Glutamatergic neuron (in vitro differentiated cells): ENCODE data around the gene ATP11A. TPM values are rescaled to one million over a fixed set of nuclear protein-coding genes. Genes with fewer than 3 reads are reported as not detected.

Experiments used
- DNase-seq: peaks from one replicate; pipeline ENCODE4 v3.0.0; 2022
- H3K27ac Mint-ChIP-seq: one replicate; pipeline ENCODE4 v1.8.0; 2020; ENCODE audit warnings: mild to moderate bottlenecking, mixed read lengths, inconsistent platforms; ENCODE audit not compliant: unreplicated experiment
- H3K27me3 Mint-ChIP-seq: one replicate; pipeline ENCODE4 v1.8.0; 2020; ENCODE audit warnings: mild to moderate bottlenecking, moderate library complexity, mixed read lengths, inconsistent platforms; ENCODE audit not compliant: unreplicated experiment
- H3K36me3 Mint-ChIP-seq: one replicate; pipeline ENCODE4 v1.8.0; 2020; ENCODE audit warnings: mild to moderate bottlenecking, mixed read lengths, inconsistent platforms; ENCODE audit not compliant: unreplicated experiment
- H3K4me1 Mint-ChIP-seq: one replicate; pipeline ENCODE4 v1.8.0; 2020; ENCODE audit warnings: mild to moderate bottlenecking, low read depth, mixed read lengths, inconsistent platforms; ENCODE audit not compliant: unreplicated experiment
- H3K4me3 Mint-ChIP-seq: one replicate; pipeline ENCODE4 v1.8.0; 2020; ENCODE audit warnings: mild to moderate bottlenecking, mixed read lengths, inconsistent platforms; ENCODE audit not compliant: unreplicated experiment
- H3K9me3 Mint-ChIP-seq: one replicate; pipeline ENCODE4 v1.8.0; 2020; ENCODE audit warnings: mild to moderate bottlenecking, moderate library complexity, mixed read lengths, inconsistent platforms; ENCODE audit not compliant: unreplicated experiment
- total RNA-seq: library from RNA; stranded (reverse); fragmentation: NEBNext Ultra II Directional; extraction: Animal tissue kit (Norgen Biotek cat#: 25700); gene quantifications from one replicate; pipeline ENCODE4 v1.2.1, GENCODE V29; 2021; ENCODE audit not compliant: unreplicated experiment
- TF ChIP-seq, protein P1 (sequence below): fragments of 200-600 bp; sonication (generic); IDR thresholded peaks from one replicate; pipeline ENCODE4 v1.5.0; 2021; ENCODE audit not compliant: partially characterized antibody, unreplicated experiment

The ATP11A gene
- total RNA-seq, 1 donor from 2014 or later: 127 TPM

DNA sequence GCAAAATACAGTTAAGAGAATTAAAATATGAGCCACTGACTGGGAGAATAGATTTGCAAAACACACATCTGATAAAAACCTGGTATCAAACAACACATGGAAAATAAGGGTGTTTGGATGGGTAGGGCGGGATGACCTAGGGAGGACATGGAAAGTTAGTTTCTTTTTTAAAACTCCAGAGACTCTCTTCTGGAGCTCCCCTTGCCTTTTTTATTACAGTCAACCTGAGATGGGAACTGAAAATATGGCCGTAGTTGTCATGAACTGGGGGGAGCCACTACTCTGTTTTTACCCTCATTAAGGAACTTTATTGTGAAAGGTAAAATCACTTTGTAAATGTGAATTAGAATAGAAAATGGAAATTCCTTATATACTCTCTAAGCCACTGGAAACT is 113.0 kb downstream of the ATP11A start:
- H3K36me3 Mint-ChIP-seq: peaks cover 33% of the 10 kb centered on the region
- H3K9me3 Mint-ChIP-seq: peaks cover 13% of the 10 kb centered on the region
- TF ChIP-seq, protein P1, sequence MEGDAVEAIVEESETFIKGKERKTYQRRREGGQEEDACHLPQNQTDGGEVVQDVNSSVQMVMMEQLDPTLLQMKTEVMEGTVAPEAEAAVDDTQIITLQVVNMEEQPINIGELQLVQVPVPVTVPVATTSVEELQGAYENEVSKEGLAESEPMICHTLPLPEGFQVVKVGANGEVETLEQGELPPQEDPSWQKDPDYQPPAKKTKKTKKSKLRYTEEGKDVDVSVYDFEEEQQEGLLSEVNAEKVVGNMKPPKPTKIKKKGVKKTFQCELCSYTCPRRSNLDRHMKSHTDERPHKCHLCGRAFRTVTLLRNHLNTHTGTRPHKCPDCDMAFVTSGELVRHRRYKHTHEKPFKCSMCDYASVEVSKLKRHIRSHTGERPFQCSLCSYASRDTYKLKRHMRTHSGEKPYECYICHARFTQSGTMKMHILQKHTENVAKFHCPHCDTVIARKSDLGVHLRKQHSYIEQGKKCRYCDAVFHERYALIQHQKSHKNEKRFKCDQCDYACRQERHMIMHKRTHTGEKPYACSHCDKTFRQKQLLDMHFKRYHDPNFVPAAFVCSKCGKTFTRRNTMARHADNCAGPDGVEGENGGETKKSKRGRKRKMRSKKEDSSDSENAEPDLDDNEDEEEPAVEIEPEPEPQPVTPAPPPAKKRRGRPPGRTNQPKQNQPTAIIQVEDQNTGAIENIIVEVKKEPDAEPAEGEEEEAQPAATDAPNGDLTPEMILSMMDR: no peak
- DNase-seq: no peak
- H3K4me1 Mint-ChIP-seq: peaks cover 17% of the 10 kb centered on the region
- H3K4me3 Mint-ChIP-seq: no peak overlapping the region
- H3K27ac Mint-ChIP-seq: no peak overlapping the region
- peaks cover 13% of the 10 kb centered on the region for H3K27me3 Mint-ChIP-seq

DNA sequence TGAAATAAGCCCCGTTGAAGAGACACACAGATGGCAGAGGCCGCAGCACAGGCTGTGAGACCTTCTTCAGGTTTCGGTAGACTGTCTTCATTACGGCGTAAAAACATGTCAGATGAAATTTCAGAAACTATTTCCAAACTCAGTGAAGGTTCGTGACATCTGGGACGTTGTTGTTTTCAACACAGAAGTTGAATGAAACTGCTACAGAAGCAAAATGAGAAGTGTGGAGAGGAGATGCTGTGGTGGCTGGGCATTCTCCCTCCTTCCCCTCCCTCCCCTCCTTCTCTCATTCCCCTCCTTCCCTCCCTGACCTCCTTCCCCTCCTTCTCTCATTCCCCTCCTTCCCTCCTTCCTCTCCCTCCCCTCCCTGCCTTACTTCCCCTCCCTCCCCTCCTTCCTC is 113.6 kb downstream of the ATP11A start:
- Mint-ChIP-seq H3K27me3 (peaks cover 13% of the 10 kb centered on the region), H3K27ac (no peak overlapping the region), H3K9me3 (peaks cover 13% of the 10 kb centered on the region), H3K4me1 (peaks cover 17% of the 10 kb centered on the region), H3K36me3 (peaks cover 32% of the 10 kb centered on the region), H3K4me3 (no peak overlapping the region)
- DNase-seq: no peak
- TF ChIP-seq, protein P1: no peak

DNA sequence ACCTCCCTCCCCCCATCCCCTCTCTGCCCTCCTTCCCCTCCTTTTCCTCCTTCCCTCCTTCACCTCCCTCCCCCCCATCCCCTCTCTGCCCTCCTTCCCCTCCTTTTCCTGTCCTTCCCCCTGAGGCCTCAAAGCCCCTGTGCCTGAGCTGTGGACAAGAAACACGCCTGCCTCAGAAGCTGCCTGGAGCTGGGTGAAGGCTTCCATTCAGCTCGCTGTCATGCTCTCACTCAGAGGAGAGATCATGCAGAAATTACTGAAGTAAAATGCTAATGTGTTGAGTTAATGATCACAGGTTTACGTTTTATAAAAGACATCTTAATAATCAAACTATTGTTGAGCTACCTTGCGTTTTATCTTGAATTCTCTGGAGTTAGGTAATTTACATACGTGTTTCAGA is 114.5 kb downstream of the ATP11A start:
- Mint-ChIP-seq H3K4me3 (no peak overlapping the region), H3K36me3 (peaks cover 22% of the 10 kb centered on the region), H3K4me1 (peaks cover 20% of the 10 kb centered on the region), H3K9me3 (peaks cover 6% of the 10 kb centered on the region), H3K27ac (peak overlapping the region; percentile 59), H3K27me3 (peaks cover 8% of the 10 kb centered on the region)
- TF ChIP-seq, protein P1: no peak
- DNase-seq: no peak

DNA sequence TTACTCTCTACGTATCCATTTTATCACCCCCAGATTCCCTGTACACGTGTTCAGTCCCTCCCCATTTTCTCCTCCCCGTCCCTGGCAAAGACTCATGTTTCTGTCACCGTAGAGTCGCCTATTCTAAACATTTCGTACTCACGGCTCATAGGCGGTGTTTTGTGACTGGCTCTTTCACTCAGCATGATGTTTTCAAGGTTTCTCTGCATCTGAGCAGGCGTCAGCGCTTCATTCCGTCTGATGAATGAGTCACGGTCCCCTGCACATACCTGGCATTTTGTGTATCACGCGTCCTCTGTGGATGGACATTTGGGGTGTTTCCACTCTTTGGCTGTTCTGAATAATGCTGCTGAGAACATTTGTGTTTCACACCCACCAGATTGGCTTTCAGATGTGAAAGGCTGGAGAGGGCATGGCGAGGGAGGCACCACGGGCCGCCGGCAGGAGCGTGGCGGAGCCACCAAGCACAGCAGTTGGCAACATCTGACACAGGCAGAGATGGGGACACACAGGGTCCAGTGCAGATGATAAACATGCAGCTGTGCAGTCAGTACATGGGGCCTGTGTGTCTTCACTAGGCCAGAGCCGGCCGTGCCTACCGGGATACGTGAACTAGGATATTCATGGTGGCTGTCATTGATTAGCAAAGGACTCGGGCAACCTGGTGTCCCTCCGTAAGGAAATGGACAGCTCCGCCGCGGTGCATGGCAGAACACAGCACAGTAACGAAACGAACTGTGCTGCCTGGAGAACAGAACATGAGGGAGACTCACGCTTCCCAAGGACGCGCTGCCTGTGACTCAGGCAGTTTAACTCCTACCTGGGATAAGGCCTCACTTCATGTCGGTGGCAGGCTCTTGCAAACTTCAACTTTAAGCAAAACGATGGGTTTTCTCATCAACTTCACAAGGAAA is 117.2 kb downstream of the ATP11A start:
- Mint-ChIP-seq H3K27ac (peak overlapping the region; percentile 28), H3K9me3 (peaks cover 2% of the 10 kb centered on the region), H3K4me1 (peaks cover 28% of the 10 kb centered on the region), H3K27me3 (peaks cover 10% of the 10 kb centered on the region), H3K36me3 (peaks cover 11% of the 10 kb centered on the region), H3K4me3 (no peak overlapping the region)
- TF ChIP-seq, protein P1: no peak
- DNase-seq: no peak
